Body of pancreas (tissue), 4 donors: ENCODE measurements around the gene GPC4. TPM values are rescaled to one million over a fixed set of nuclear protein-coding genes. Genes with fewer than 3 reads are reported as not detected.
"Not testable (repeated sequence)": the region's sequence is repeated elsewhere in the genome, so short reads cannot be mapped to it uniquely, and the experiment has no call there.

Source experiments
- ATAC-seq: fragments of 150-250 bp; one replicate; pipeline ENCODE4 v1.9.1; 2016
- DNase-seq, 4 donors: peaks; one replicate each; pipeline ENCODE4 v3.0.0-alpha.2; 2019
- H3K27ac ChIP-seq, 4 donors: fragments of 200-600 bp; sonication (generic); 1 replicate in 3 of 4; 2 replicates in 1 of 4; pipeline versions ENCODE4 v1.5.1 to v1.6.1; 2016 to 2019; ENCODE audit warnings: mild to moderate bottlenecking in 1 of 4, mixed read lengths in 1 of 4, moderate library complexity in 1 of 4
- H3K27me3 ChIP-seq, 2 donors: fragments of 200-600 bp; sonication (generic); one replicate each; pipeline ENCODE4 v1.6.0; 2016; ENCODE audit warnings: mild to moderate bottlenecking in 1 of 2
- H3K36me3 ChIP-seq, 2 donors: fragments of 200-600 bp; sonication (generic); replicated peaks in 1 of 2; 2 replicates each; pipeline ENCODE4 v1.5.1; 2016; ENCODE audit warnings: low read depth in 2 of 2; ENCODE audit not compliant: insufficient read depth in 1 of 2
- H3K4me1 ChIP-seq: fragments of 200-600 bp; sonication (generic); one replicate; pipeline ENCODE4 v1.6.0; 2016
- H3K4me3 ChIP-seq, 2 donors: fragments of 200-600 bp; sonication (generic); 1 replicate in 1 of 2; 2 replicates in 1 of 2; pipeline ENCODE4 v1.5.1; 2016 to 2019
- H3K9me3 ChIP-seq, 3 donors: fragments of 200-600 bp; sonication (generic); 1 replicate in 2 of 3; 2 replicates in 1 of 3; pipeline ENCODE4 v1.5.1; 2016
- CTCF ChIP-seq, 7 experiments: fragments of 450-650 bp in 4 of 7; fragments of 200-600 bp in 3 of 7; sonication (generic) in 3 of 7; IDR thresholded peaks; one replicate each; pipeline ENCODE4 v1.5.1; 2016 to 2019; ENCODE audit warnings: antibody characterized with exemption in 7 of 7
- POLR2A ChIP-seq, 3 donors: fragments of 450-650 bp; IDR thresholded peaks; one replicate each; pipeline ENCODE4 v1.6.1; 2016; ENCODE audit warnings: antibody characterized with exemption in 3 of 3, mild to moderate bottlenecking in 2 of 3
- whole genome bisulfite sequencing, 2 donors: methylation state at CpG; one replicate each; pipeline ENCODE4 v1.1.5; 2017; 5-methylcytosine and 5-hydroxymethylcytosine counted together
- intact Hi-C: fragments of 100-400 bp; cut with DNase I; formaldehyde crosslinking; loops from one replicate; pipeline ENCODE4 v1.15.1; 2023
- total RNA-seq, 2 donors: library from RNA; depleted of rRNA; stranded (reverse); fragments of >200 nt; gene quantifications; one replicate each; pipeline ENCODE4 v1.1.0, GENCODE V29; 2016

Gene GPC4
- total RNA-seq, 2 donors from 2014 or later = 9.3 to 11.2 TPM

GRCh38 chrX:133287860-133288259 lies 127.4 kb downstream of the GPC4 start:
- H3K27ac ChIP-seq = no peak overlapping the region
- H3K27me3 ChIP-seq = no peaks in the 10 kb centered on the region
- 75 to 86% methylated on average over 1 of the region's 1 CpG for WGBS, 2 donors
- no peak for DNase-seq
- intact Hi-C loops = no loop called here
- H3K4me3 ChIP-seq = no peak overlapping the region
- TF ChIP-seq CTCF (IDR thresholded peaks at IDR 0.05) = no peak
- TF ChIP-seq POLR2A (IDR thresholded peaks at IDR 0.05) = no peak
- no peaks in the 10 kb centered on the region for H3K4me1 ChIP-seq
- no peaks in the 10 kb centered on the region for H3K9me3 ChIP-seq
- no peak for ATAC-seq
- no peaks in the 10 kb centered on the region for H3K36me3 ChIP-seq

GRCh38 chrX:133285341-133285740 lies 129.9 kb downstream of the GPC4 start:
- DNase-seq = no peak
- 81% methylated on average over 2 to 5 of the region's 6 CpGs for WGBS, 2 donors
- intact Hi-C loops = no loop called here
- no peak for ATAC-seq
- Histone ChIP-seq H3K4me3 (no peak overlapping the region), H3K27ac (no peak overlapping the region), H3K27me3 (no peaks in the 10 kb centered on the region), H3K36me3 (no peaks in the 10 kb centered on the region), H3K9me3 (no peaks in the 10 kb centered on the region), H3K4me1 (no peaks in the 10 kb centered on the region)
- no peak for TF ChIP-seq CTCF (IDR thresholded peaks at IDR 0.05)
- TF ChIP-seq POLR2A (IDR thresholded peaks at IDR 0.05) = no peak

- H3K9me3 ChIP-seq, intact Hi-C loops, DNase-seq, ATAC-seq, H3K36me3 ChIP-seq, H3K27ac ChIP-seq, H3K4me3 ChIP-seq, H3K4me1 ChIP-seq, H3K27me3 ChIP-seq: not testable (repeated sequence)
- 80% methylated on average over 8 of the region's 9 CpGs; no CpG with 5 or more reads in 1 of the 2 donors for WGBS, 2 donors
These were observed 136.1 kb downstream of the GPC4 start for GRCh38 chrX:133279112-133279730.

- DNase-seq (no peak), ATAC-seq (no peak)
- no peaks in the 10 kb centered on the region for H3K9me3 ChIP-seq
- H3K4me1 ChIP-seq = no peaks in the 10 kb centered on the region
- H3K27ac ChIP-seq = no peak overlapping the region
- H3K4me3 ChIP-seq = no peak overlapping the region
- no peaks in the 10 kb centered on the region for H3K36me3 ChIP-seq
- 78 to 84% methylated on average over 4 of the region's 4 CpGs for WGBS, 2 donors
- intact Hi-C loops = no loop called here
- no peak for TF ChIP-seq CTCF (IDR thresholded peaks at IDR 0.05)
- TF ChIP-seq POLR2A (IDR thresholded peaks at IDR 0.05) = no peak
- H3K27me3 ChIP-seq = no peaks in the 10 kb centered on the region
These were observed 142.1 kb downstream of the GPC4 start for GRCh38 chrX:133273180-133273579.

GRCh38 chrX:133269168-133269567 lies 146.1 kb downstream of the GPC4 start:
- Histone ChIP-seq H3K9me3 (no peaks in the 10 kb centered on the region), H3K4me3 (no peak overlapping the region), H3K27ac (no peak overlapping the region), H3K4me1 (no peaks in the 10 kb centered on the region), H3K27me3 (no peaks in the 10 kb centered on the region), H3K36me3 (no peaks in the 10 kb centered on the region)
- TF ChIP-seq CTCF (IDR thresholded peaks at IDR 0.05) = no peak
- no peak for TF ChIP-seq POLR2A (IDR thresholded peaks at IDR 0.05)
- intact Hi-C loops = no loop called here
- ATAC-seq (no peak), DNase-seq (no peak)
- WGBS, 2 donors = 67 to 93% methylated on average over 1 to 2 of the region's 2 CpGs
